22Rv1 (cell line): ENCODE measurements around the gene GPHN.

Experiments
- ZFX ChIP-seq: fragments of 450-650 bp; IDR thresholded peaks from 2 replicates; pipeline ENCODE4 v1.6.1; 2017; ENCODE audit warnings: antibody characterized with exemption, borderline replicate concordance
- TF ChIP-seq, protein P1 (sequence below): fragments of 450-650 bp; IDR thresholded peaks from 2 replicates; pipeline ENCODE4 v1.5.1; 2017; ENCODE audit warnings: mild to moderate bottlenecking

DNA sequence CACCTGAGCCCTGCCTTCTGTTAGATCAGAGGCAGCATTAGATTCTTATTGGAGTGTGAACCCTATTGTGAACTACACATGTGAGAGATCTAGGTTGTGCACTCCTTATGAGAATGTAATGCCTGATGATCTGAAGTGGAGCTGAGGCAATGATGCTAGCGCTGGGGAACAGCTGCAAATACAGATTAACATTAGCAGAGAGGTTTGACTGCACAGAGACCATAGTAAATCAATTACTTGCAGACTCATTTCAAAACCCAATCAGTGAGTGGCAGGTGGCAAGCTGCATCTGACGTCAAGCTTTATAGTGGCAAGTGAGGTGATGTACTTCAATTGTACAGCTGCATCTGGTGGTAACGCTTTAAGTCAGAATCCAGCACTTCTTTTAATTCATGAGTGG is 141.6 kb downstream of the GPHN start:
- TF ChIP-seq, protein P1, sequence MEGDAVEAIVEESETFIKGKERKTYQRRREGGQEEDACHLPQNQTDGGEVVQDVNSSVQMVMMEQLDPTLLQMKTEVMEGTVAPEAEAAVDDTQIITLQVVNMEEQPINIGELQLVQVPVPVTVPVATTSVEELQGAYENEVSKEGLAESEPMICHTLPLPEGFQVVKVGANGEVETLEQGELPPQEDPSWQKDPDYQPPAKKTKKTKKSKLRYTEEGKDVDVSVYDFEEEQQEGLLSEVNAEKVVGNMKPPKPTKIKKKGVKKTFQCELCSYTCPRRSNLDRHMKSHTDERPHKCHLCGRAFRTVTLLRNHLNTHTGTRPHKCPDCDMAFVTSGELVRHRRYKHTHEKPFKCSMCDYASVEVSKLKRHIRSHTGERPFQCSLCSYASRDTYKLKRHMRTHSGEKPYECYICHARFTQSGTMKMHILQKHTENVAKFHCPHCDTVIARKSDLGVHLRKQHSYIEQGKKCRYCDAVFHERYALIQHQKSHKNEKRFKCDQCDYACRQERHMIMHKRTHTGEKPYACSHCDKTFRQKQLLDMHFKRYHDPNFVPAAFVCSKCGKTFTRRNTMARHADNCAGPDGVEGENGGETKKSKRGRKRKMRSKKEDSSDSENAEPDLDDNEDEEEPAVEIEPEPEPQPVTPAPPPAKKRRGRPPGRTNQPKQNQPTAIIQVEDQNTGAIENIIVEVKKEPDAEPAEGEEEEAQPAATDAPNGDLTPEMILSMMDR: no peak
- no peak for TF ChIP-seq ZFX
